Right ventricle myocardium inferior (tissue), 1 donor: Measurements from ENCODE around the gene JMJD1C. TPM values are rescaled to one million over a fixed set of nuclear protein-coding genes. Genes with fewer than 3 reads are reported as not detected.
"Not testable (repeated sequence)": the region's sequence is repeated elsewhere in the genome, so short reads cannot be mapped to it uniquely, and the experiment has no call there.

Experiments used
- ATAC-seq: fragments of 200-7000 bp; cut with Tn5 transposase; one replicate; pipeline ENCODE4 v1.9.1; 2020; ENCODE audit warnings: mild to moderate bottlenecking, moderate library complexity
- DNase-seq: peaks from one replicate; pipeline ENCODE4 v3.0.0; 2021; ENCODE audit errors: missing footprints
- intact Hi-C: fragments of 100-400 bp; cut with DNase I; formaldehyde crosslinking; loops from one replicate; pipeline ENCODE4 v1.11.0; 2022
- total RNA-seq: library from RNA; stranded (reverse); fragmentation: NEBNext Ultra II Directional; extraction: Animal tissue kit (Norgen Biotek cat#: 25700); gene quantifications from one replicate; pipeline ENCODE4 v1.2.1, GENCODE V29; 2021
- donor health status: DM: no; HTN: yes; CAD: no; lungs with severe emphysema.

JMJD1C gene
- total RNA-seq, 1 donor from 2014 or later: 38.1 TPM

DNA sequence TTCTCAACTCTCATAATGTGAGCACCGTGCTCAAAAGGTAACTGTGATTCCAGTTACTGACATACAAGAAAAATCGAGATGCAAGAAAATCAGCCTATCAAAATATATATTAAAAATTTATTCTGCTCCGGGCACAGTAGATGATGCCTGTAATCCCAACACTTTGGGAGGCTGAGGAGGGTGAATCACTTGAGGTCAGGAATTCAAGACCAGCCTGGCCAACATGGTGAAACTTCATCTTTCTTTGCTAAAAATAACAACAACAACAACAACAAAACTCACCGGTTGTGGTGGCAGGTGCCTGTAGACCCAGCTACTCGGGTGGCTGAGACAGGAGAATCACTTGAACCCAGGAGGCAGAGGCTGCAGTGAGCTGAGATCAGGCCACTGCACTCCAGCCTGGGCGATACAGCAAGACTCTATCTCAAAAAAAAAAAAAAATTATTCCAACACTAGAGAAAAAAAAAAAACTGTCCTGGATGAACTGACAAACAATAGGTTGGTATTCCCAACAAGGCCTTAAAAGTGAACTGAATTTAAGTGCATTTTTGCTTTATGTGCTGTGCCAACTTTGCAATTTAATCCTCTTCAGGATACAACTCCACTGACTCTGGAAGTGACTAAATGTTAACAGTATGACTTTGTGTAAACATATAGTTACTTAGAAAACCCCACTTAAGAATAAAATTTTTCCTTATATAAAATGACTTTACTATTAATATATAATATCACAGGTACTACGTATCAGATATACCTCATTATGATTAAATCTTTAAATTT, 51.1 kb downstream of the JMJD1C start:
- DNase-seq (no peak), ATAC-seq (no peak)
- intact Hi-C loops: loop anchor here (5.0 kb wide), 1 partner anchor 108 kb away; the partner anchor contains the start of gene REEP3

- DNase-seq (no peak), ATAC-seq (no peak)
- intact Hi-C loops: loop anchor here (5.0 kb wide), 1 partner anchor 109 kb away; the partner anchor contains the start of gene REEP3
These were observed 52.3 kb downstream of the JMJD1C start for GRCh38 chr10:63413429-63413828.

DNA sequence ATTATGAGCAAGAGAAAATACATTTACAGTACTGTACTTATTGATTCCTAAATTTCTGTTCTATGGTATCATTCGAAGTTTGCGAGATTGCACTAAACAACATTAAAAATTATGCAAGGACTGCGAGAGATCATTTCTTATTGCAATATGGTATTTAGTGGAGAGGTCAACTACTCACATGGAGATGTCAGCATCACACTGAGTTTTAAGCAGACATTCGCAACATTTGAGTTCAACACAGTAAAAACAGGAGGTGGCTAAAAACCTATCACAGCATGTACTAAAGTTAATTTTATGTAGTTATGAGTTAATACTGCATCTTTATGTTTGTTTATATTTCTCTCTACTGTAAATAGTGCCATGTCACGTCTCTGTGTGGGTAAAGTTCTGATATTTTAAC, 53.5 kb downstream of the JMJD1C start:
- DNase-seq: no peak
- intact Hi-C loops: loop anchor here (5.0 kb wide), 1 partner anchor 110 kb away; the partner anchor contains the start of gene REEP3
- ATAC-seq: no peak

- intact Hi-C loops: loop anchor here (5.0 kb wide), 1 partner anchor 112 kb away; the partner anchor contains the start of gene REEP3
- DNase-seq (no peak), ATAC-seq (no peak)
These were observed 55.1 kb downstream of the JMJD1C start for GRCh38 chr10:63410633-63411032.

DNA sequence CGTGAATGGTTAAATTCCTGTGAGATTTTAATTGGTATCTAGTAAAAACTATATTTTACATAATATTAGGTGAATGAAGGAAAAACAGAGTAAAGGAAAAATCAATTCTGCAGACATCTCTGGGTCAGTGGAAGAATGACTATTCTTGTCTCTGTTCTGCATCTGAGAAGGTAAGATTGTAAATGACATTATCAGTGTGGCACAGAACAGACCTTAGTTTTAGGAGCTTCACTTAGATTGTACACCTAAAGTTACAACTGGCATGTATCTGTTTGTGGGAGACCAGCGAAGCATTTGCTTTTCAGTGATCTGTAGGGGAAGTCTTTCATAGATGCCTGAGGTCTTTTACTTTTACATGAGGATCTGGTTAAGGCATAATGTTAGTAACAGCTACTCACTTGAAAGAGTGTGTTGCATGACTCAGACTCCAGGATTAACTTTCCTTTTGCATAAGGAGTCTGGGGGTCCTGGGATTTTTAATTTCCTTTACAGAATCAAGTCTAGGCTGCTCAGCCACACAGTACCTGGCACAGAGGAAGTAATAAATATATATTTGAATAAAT, 56.2 kb downstream of the JMJD1C start:
- ATAC-seq (no peak), DNase-seq (no peak)
- intact Hi-C loops: loop anchor here (5.0 kb wide), 1 partner anchor 113 kb away; the partner anchor contains the start of gene REEP3

GRCh38 chr10:63407136-63407662, 58.6 kb downstream of the JMJD1C start:
- no peak for ATAC-seq
- DNase-seq: no peak
- intact Hi-C loops: no loop called here

GRCh38 chr10:63396133-63396761, 69.5 kb downstream of the JMJD1C start:
- intact Hi-C loops: loop anchor here (1.0 kb wide), 1 partner anchor 10 kb away; no protein-coding TSS in a partner anchor
- DNase-seq (no peak), ATAC-seq (no peak)

DNA sequence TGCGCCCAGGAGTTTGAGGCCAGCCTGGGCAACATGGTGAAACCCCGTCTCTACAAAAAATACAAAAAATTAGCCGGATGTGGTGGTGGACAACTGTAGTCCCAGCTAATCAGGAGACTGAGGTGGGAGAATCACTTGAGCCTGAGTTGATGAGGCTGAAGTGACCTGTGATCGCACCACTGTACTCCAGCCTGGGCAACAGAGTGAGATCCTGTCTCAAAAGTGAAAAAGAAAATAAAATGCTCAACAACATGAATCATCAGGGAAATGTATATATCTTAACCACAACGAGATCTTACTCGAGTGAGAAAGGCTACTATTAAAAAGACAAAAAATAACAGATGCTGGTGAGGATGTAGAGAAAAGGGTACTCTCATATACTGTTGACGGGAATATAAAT, 72.7 kb downstream of the JMJD1C start:
- DNase-seq: no peak
- ATAC-seq: no peak
- intact Hi-C loops: no loop called here

- intact Hi-C loops: no loop called here
- ATAC-seq: no peak
These were observed 73.6 kb downstream of the JMJD1C start for GRCh38 chr10:63392224-63392623.

GRCh38 chr10:63391812-63392211, 74.0 kb downstream of the JMJD1C start:
- DNase-seq: no peak
- intact Hi-C loops: no loop called here
- ATAC-seq: no peak

More at GRCh38 chr10:63392224-63392623, 73.6 kb downstream of the JMJD1C start:
- DNase-seq: no peak

GRCh38 chr10:63390521-63390920, 75.3 kb downstream of the JMJD1C start:
- no peak for ATAC-seq
- DNase-seq: no peak
- intact Hi-C loops: no loop called here

DNA sequence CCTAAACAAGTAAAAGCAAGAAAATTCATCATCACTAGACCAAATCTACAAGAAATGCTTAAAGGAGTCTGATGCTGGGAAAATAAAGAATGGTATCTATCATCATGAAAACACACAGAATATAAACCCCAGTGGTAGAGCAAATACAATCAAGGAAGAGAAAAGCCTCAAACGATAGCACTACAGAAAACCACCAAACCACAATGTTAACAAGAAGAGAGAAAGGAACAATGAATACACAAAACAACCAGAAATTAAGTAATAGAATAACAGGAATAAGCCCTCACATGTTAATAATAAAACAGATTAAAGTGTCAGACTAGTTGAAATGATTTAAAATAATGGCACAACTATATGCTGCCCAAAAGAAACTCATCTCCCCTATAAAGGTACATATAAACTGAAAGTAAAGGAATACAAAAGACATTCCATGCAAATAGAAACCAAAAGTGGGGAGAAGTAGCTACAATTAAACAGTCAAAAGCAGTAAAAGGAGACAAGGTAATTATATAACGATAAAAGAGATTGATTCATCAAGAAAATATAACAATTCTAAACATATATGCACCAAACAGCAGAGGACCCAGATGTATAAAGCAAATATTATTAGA, 77.3 kb downstream of the JMJD1C start:
- DNase-seq (no peak), ATAC-seq (no peak)
- intact Hi-C loops: no loop called here

GRCh38 chr10:63385254-63385653, 80.5 kb downstream of the JMJD1C start:
- DNase-seq (no peak), ATAC-seq (no peak)
- intact Hi-C loops: no loop called here

DNA sequence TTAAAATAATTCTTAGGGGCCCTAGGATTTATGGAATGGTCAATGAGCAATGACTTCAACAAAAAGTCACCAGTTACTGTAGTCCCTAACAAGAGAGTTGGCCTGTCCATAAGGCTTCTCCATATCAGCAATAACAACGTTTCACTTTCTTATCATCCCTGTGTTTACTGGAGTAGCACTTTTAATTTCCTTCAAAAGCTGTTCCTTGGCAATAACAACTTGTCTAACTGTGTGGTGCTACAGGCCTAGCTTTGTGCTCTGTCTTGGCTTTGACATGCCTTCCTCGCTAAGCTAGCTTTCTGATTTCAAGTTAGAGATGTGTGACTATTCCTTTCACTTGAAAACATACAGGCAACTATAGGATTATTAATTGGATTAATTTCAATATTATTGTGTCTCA, 81.1 kb downstream of the JMJD1C start:
- intact Hi-C loops: no loop called here
- ATAC-seq (peak; percentile 58), DNase-seq (no peak)

DNA sequence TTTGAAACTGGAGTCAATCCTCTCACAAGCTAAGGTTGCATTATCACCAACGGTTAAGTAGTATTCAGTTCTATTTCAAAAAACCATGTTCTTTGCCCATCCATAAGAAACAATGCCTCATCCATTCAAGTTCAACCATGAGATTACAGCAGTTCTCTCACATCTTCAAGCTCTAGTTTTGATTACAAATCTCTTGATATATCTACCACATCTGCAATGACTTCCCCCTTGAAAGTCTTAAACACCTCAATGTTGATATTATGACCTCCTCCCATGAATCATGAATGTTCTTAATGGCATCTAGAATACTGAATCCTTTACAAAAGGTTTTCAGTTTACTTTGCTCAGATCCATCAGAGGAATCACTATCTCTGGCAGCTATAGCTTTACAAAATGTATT, 81.8 kb downstream of the JMJD1C start:
- DNase-seq (no peak), ATAC-seq (no peak)
- intact Hi-C loops: no loop called here

GRCh38 chr10:63383141-63383540, 82.6 kb downstream of the JMJD1C start:
- intact Hi-C loops: no loop called here
- DNase-seq (no peak), ATAC-seq (no peak)

DNA sequence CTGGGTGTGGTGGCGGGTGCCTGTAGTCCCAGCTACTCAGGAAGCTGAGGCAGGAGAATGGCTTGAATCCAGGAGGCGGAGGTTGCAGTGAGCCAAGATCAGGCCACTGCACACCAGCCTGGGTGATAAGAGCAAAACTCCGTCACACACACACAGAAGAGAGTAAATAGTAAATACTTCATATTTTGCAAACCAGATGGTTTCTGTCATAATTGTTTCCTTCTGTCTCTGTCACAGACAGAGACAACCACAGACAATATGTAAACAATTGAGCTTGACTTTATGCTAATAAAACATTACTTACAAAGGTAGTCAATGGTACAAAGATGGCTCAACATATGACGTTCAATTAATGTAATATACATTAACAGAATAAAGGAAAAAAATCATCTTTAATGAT, 83.7 kb downstream of the JMJD1C start:
- ATAC-seq (no peak), DNase-seq (no peak)
- intact Hi-C loops: no loop called here

DNA sequence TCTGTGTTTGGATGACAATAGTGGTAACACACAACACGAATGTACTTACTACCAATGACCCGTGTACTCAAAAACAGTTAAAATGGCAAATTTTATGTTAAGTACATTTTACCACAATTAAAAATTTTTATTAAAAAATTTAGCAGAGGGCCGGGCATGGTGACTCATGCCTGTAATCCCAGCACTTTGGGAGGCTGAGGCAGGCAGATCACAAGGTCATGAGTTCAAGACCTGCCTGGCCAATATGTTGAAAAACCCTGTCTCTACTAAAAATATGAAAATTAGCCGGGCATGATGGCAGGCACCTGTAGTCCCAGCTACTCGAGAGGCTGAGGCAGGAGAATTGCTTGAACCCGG, 88.5 kb downstream of the JMJD1C start:
- not testable (repeated sequence) for DNase-seq

More for the DNA sequence above, 88.5 kb downstream of the JMJD1C start:
- ATAC-seq, intact Hi-C loops: not testable (repeated sequence)
